Measurements from ENCODE around the gene BAIAP2L1. TPM values are rescaled to one million over a fixed set of nuclear protein-coding genes. Genes with fewer than 3 reads are reported as not detected.

BAIAP2L1 gene
- total and polyA plus RNA-seq, 9 of the 15 experiments (the other 6 are each of a cell fraction or from before 2014, with no cell fraction given) = 4.2 to 29.8 (median 15.5) TPM

- TF ChIP-seq ZBTB40 (IDR thresholded peaks at IDR 0.05) (0 out of 2 replicates have a peak, but pooled peaks have one; percentile 21), ZBTB40 (CRISPR knock-in tag; IDR thresholded peaks at IDR 0.05) (no peak)
Observed at GRCh38 chr7:98281757-98282606, 118.9 kb downstream of the BAIAP2L1 start (continued).
